ENCODE measurements around the gene ATXN1.
"Not testable (repeated sequence)": the region's sequence is repeated elsewhere in the genome, so short reads cannot be mapped to it uniquely, and the experiment has no call there.

ATXN1 gene

GRCh38 chr6:16706911-16707783, 54.1 kb downstream of the ATXN1 start:
- no peak overlapping the region for H3K14ac ChIP-seq (ENCODE audit: low read length)
- no peak overlapping the region for H2BK5ac ChIP-seq (ENCODE audit: low read length)
- no peak overlapping the region for H4K91ac ChIP-seq (ENCODE audit: low read depth, low read length, poor library complexity)
- H3K27me3 ChIP-seq (ENCODE audit: control insufficient read depth in 3 of 3, insufficient read depth in 3 of 3, low read depth in 1 of 3, low read length in 3 of 3), result no peaks in the 10 kb centered on the region
- no peak overlapping the region for H2BK12ac ChIP-seq (ENCODE audit: low read length)
- H3K4me2 ChIP-seq (ENCODE audit: insufficient read depth, low read length, poor library complexity, severe bottlenecking), result no peak overlapping the region
- H3K27ac ChIP-seq (replicated peaks; ENCODE audit: low read length), result no peak overlapping the region
- no peak overlapping the region for H3K18ac ChIP-seq (ENCODE audit: low read length)
- H3K36me3 ChIP-seq (replicated peaks in 1 of 2; ENCODE audit: control insufficient read depth in 2 of 2, insufficient read depth in 2 of 2, low read length in 2 of 2), result no peaks in the 10 kb centered on the region
- H3K4me1 ChIP-seq (ENCODE audit: control insufficient read depth in 2 of 2, insufficient read depth in 1 of 2, low read depth in 1 of 2, low read length in 2 of 2), result peaks cover 1 to 3% of the 10 kb centered on the region in 2 donors
- no peak overlapping the region for H3K9ac ChIP-seq (ENCODE audit: low read depth, low read length, poor library complexity)
- no peaks in the 10 kb centered on the region for H3K79me1 ChIP-seq (ENCODE audit: low read depth, low read length)
- H3K4ac ChIP-seq (ENCODE audit: low read length), result no peak overlapping the region
- H2BK120ac ChIP-seq (ENCODE audit: low read depth, low read length), result no peak overlapping the region
- no peaks in the 10 kb centered on the region for H3K9me3 ChIP-seq (replicated peaks in 1 of 2; ENCODE audit: control insufficient read depth in 2 of 2, insufficient read depth in 1 of 2, low read depth in 1 of 2, low read length in 2 of 2)
- H3K4me3 ChIP-seq (ENCODE audit: low read length in 2 of 2), result no peak overlapping the region
- no peak overlapping the region for H2AK5ac ChIP-seq (ENCODE audit: low read depth, low read length)
- no peak for DNase-seq (ENCODE audit: low spot score)
- no peak overlapping the region for H2AFZ ChIP-seq (ENCODE audit: low read length)
- no peak overlapping the region for H3K23ac ChIP-seq (ENCODE audit: low read depth, low read length, poor library complexity)
- H4K8ac ChIP-seq (ENCODE audit: low read depth, low read length), result no peak overlapping the region
- WGBS, 2 donors (ENCODE audit: extremely low coverage in 2 of 2, insufficient read length in 2 of 2, insufficient replicate concordance in 1 of 2), result 100% methylated on average over 1 to 2 of the region's 3 CpGs
- H2BK15ac ChIP-seq (ENCODE audit: low read length), result no peak overlapping the region

GRCh38 chr6:16706491-16706890, 54.8 kb downstream of the ATXN1 start:
- not testable (repeated sequence) for DNase-seq (ENCODE audit: low spot score); H3K4me3 ChIP-seq (ENCODE audit: low read length in 2 of 2); H3K14ac ChIP-seq (ENCODE audit: low read length); H3K27me3 ChIP-seq (ENCODE audit: control insufficient read depth in 3 of 3, insufficient read depth in 3 of 3, low read depth in 1 of 3, low read length in 3 of 3); H2BK15ac ChIP-seq (ENCODE audit: low read length); H3K79me1 ChIP-seq (ENCODE audit: low read depth, low read length); H3K18ac ChIP-seq (ENCODE audit: low read length); H3K9ac ChIP-seq (ENCODE audit: low read depth, low read length, poor library complexity); H3K9me3 ChIP-seq (replicated peaks in 1 of 2; ENCODE audit: control insufficient read depth in 2 of 2, insufficient read depth in 1 of 2, low read depth in 1 of 2, low read length in 2 of 2); H3K23ac ChIP-seq (ENCODE audit: low read depth, low read length, poor library complexity); H3K36me3 ChIP-seq (replicated peaks in 1 of 2; ENCODE audit: control insufficient read depth in 2 of 2, insufficient read depth in 2 of 2, low read length in 2 of 2); H2AFZ ChIP-seq (ENCODE audit: low read length); H3K4me1 ChIP-seq (ENCODE audit: control insufficient read depth in 2 of 2, insufficient read depth in 1 of 2, low read depth in 1 of 2, low read length in 2 of 2); H4K8ac ChIP-seq (ENCODE audit: low read depth, low read length); H3K4ac ChIP-seq (ENCODE audit: low read length); H4K91ac ChIP-seq (ENCODE audit: low read depth, low read length, poor library complexity); H3K4me2 ChIP-seq (ENCODE audit: insufficient read depth, low read length, poor library complexity, severe bottlenecking); H2BK12ac ChIP-seq (ENCODE audit: low read length); H2AK5ac ChIP-seq (ENCODE audit: low read depth, low read length); H2BK120ac ChIP-seq (ENCODE audit: low read depth, low read length); H2BK5ac ChIP-seq (ENCODE audit: low read length); H3K27ac ChIP-seq (replicated peaks; ENCODE audit: low read length)
- WGBS, 2 donors (ENCODE audit: extremely low coverage in 2 of 2, insufficient read length in 2 of 2, insufficient replicate concordance in 1 of 2), result no CpG with 5 or more reads among the region's 7 CpGs

GRCh38 chr6:16706029-16706428, 55.2 kb downstream of the ATXN1 start:
- H3K14ac ChIP-seq (ENCODE audit: low read length), result no peak overlapping the region
- H2AK5ac ChIP-seq (ENCODE audit: low read depth, low read length), result no peak overlapping the region
- H3K23ac ChIP-seq (ENCODE audit: low read depth, low read length, poor library complexity), result no peak overlapping the region
- H3K79me1 ChIP-seq (ENCODE audit: low read depth, low read length), result no peaks in the 10 kb centered on the region
- no peak overlapping the region for H3K4ac ChIP-seq (ENCODE audit: low read length)
- WGBS, 2 donors (ENCODE audit: extremely low coverage in 2 of 2, insufficient read length in 2 of 2, insufficient replicate concordance in 1 of 2), result no CpG with 5 or more reads among the region's 4 CpGs
- H3K36me3 ChIP-seq (replicated peaks in 1 of 2; ENCODE audit: control insufficient read depth in 2 of 2, insufficient read depth in 2 of 2, low read length in 2 of 2), result no peaks in the 10 kb centered on the region
- no peaks in the 10 kb centered on the region for H3K9me3 ChIP-seq (replicated peaks in 1 of 2; ENCODE audit: control insufficient read depth in 2 of 2, insufficient read depth in 1 of 2, low read depth in 1 of 2, low read length in 2 of 2)
- H2BK5ac ChIP-seq (ENCODE audit: low read length), result no peak overlapping the region
- no peak overlapping the region for H2AFZ ChIP-seq (ENCODE audit: low read length)
- H4K91ac ChIP-seq (ENCODE audit: low read depth, low read length, poor library complexity), result no peak overlapping the region
- no peak overlapping the region for H4K8ac ChIP-seq (ENCODE audit: low read depth, low read length)
- no peak overlapping the region for H3K27ac ChIP-seq (replicated peaks; ENCODE audit: low read length)
- no peak overlapping the region for H3K18ac ChIP-seq (ENCODE audit: low read length)
- H3K4me3 ChIP-seq (ENCODE audit: low read length in 2 of 2), result no peak overlapping the region
- H3K27me3 ChIP-seq (ENCODE audit: control insufficient read depth in 3 of 3, insufficient read depth in 3 of 3, low read depth in 1 of 3, low read length in 3 of 3), result no peaks in the 10 kb centered on the region
- no peak overlapping the region for H3K9ac ChIP-seq (ENCODE audit: low read depth, low read length, poor library complexity)
- no peak overlapping the region for H2BK12ac ChIP-seq (ENCODE audit: low read length)
- peaks cover 1 to 3% of the 10 kb centered on the region in 2 donors for H3K4me1 ChIP-seq (ENCODE audit: control insufficient read depth in 2 of 2, insufficient read depth in 1 of 2, low read depth in 1 of 2, low read length in 2 of 2)
- H3K4me2 ChIP-seq (ENCODE audit: insufficient read depth, low read length, poor library complexity, severe bottlenecking), result no peak overlapping the region
- no peak for DNase-seq (ENCODE audit: low spot score)
- H2BK15ac ChIP-seq (ENCODE audit: low read length), result no peak overlapping the region
- no peak overlapping the region for H2BK120ac ChIP-seq (ENCODE audit: low read depth, low read length)

- Histone ChIP-seq H3K23ac (ENCODE audit: low read depth, low read length, poor library complexity) (no peak overlapping the region), H3K4me1 (ENCODE audit: control insufficient read depth in 2 of 2, insufficient read depth in 1 of 2, low read depth in 1 of 2, low read length in 2 of 2) (peaks cover 4 to 10% of the 10 kb centered on the region in 2 donors), H3K4me2 (ENCODE audit: insufficient read depth, low read length, poor library complexity, severe bottlenecking) (no peak overlapping the region), H2AFZ (ENCODE audit: low read length) (no peak overlapping the region), H3K4me3 (ENCODE audit: low read length in 2 of 2) (no peak overlapping the region), H3K4ac (ENCODE audit: low read length) (no peak overlapping the region), H2BK120ac (ENCODE audit: low read depth, low read length) (no peak overlapping the region), H3K36me3 (replicated peaks in 1 of 2; ENCODE audit: control insufficient read depth in 2 of 2, insufficient read depth in 2 of 2, low read length in 2 of 2) (no peaks in the 10 kb centered on the region), H3K79me1 (ENCODE audit: low read depth, low read length) (no peaks in the 10 kb centered on the region), H3K18ac (ENCODE audit: low read length) (no peak overlapping the region), H3K9ac (ENCODE audit: low read depth, low read length, poor library complexity) (no peak overlapping the region), H2BK12ac (ENCODE audit: low read length) (no peak overlapping the region), H3K9me3 (replicated peaks in 1 of 2; ENCODE audit: control insufficient read depth in 2 of 2, insufficient read depth in 1 of 2, low read depth in 1 of 2, low read length in 2 of 2) (no peaks in the 10 kb centered on the region), H3K14ac (ENCODE audit: low read length) (no peak overlapping the region), H2BK5ac (ENCODE audit: low read length) (no peak overlapping the region), H3K27me3 (ENCODE audit: control insufficient read depth in 3 of 3, insufficient read depth in 3 of 3, low read depth in 1 of 3, low read length in 3 of 3) (no peaks in the 10 kb centered on the region), H4K8ac (ENCODE audit: low read depth, low read length) (no peak overlapping the region), H2AK5ac (ENCODE audit: low read depth, low read length) (no peak overlapping the region), H3K27ac (replicated peaks; ENCODE audit: low read length) (no peak overlapping the region), H2BK15ac (ENCODE audit: low read length) (no peak overlapping the region), H4K91ac (ENCODE audit: low read depth, low read length, poor library complexity) (no peak overlapping the region)
- WGBS, 2 donors (ENCODE audit: extremely low coverage in 2 of 2, insufficient read length in 2 of 2, insufficient replicate concordance in 1 of 2), result no CpG with 5 or more reads among the region's 6 CpGs
- no peak for DNase-seq (ENCODE audit: low spot score)
Observed at GRCh38 chr6:16705081-16705993, 55.9 kb downstream of the ATXN1 start.
